Subcutaneous abdominal adipose tissue (tissue), 5 donors: ENCODE results near the gene EPB41L4B.

Experiments used
- H3K27ac ChIP-seq: one replicate; pipeline ENCODE4 v1.7.0; 2013; ENCODE audit warnings: low read depth, mild to moderate bottlenecking, inconsistent platforms, low read length, moderate library complexity
- H3K27me3 ChIP-seq, 5 donors: one replicate each; pipeline ENCODE4 v1.7.0; 2013; ENCODE audit warnings: low read length in 5 of 5, inconsistent platforms in 1 of 5; ENCODE audit not compliant: control insufficient read depth in 5 of 5, insufficient read depth in 4 of 5
- H3K36me3 ChIP-seq, 5 donors: one replicate each; pipeline ENCODE4 v1.7.0; 2013; ENCODE audit warnings: low read length in 5 of 5; ENCODE audit not compliant: control insufficient read depth in 5 of 5, insufficient read depth in 5 of 5
- H3K4me1 ChIP-seq, 5 donors: one replicate each; pipeline ENCODE4 v1.7.0; 2013; ENCODE audit warnings: low read length in 5 of 5, mild to moderate bottlenecking in 3 of 5, moderate library complexity in 1 of 5; ENCODE audit not compliant: control insufficient read depth in 5 of 5, insufficient read depth in 5 of 5
- H3K4me3 ChIP-seq, 5 donors: one replicate each; pipeline ENCODE4 v1.7.0; 2013; ENCODE audit warnings: low read length in 5 of 5, low read depth in 1 of 5
- H3K9ac ChIP-seq, 5 donors: one replicate each; pipeline ENCODE4 v1.7.0; 2013; ENCODE audit warnings: low read length in 5 of 5, mild to moderate bottlenecking in 4 of 5, moderate library complexity in 3 of 5
- H3K9me3 ChIP-seq, 5 donors: one replicate each; pipeline ENCODE4 v1.7.0; 2013; ENCODE audit warnings: low read length in 5 of 5; ENCODE audit not compliant: control insufficient read depth in 5 of 5
- donor health status: healthy.
- donor health status: healthy.
- donor health status: healthy.
- donor health status: healthy.
- donor health status: healthy.

The EPB41L4B gene

GRCh38 chr9:109273869-109274268 is 47.0 kb downstream of the EPB41L4B start:
- H3K4me1 ChIP-seq, result peaks cover 0 to 20% (median 4%) of the 10 kb centered on the region in 5 donors
- no peak overlapping the region for H3K4me3 ChIP-seq
- no peaks in the 10 kb centered on the region for H3K36me3 ChIP-seq
- no peaks in the 10 kb centered on the region for H3K9me3 ChIP-seq
- no peak overlapping the region for H3K9ac ChIP-seq
- H3K27ac ChIP-seq, result no peak overlapping the region
- no peaks in the 10 kb centered on the region for H3K27me3 ChIP-seq

DNA sequence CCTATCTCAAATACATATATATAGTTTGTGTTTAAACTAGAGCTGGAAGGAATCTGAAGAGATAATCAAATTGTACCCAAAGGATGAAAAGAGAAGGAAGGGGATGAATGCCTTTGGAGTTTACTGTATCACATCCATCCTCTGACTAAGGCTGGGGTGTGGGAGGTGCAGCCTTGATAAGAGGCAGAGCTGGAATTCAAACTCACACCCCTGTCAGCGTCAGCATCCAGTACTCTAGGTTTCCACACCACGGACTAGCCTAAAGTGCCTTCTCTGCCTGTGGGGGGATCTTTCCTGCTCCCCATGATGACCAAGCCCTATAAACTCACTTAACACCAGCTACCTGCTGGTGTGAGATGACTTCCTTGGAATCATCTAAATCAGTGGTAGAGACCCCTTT is 48.1 kb downstream of the EPB41L4B start:
- Histone ChIP-seq H3K9me3 (no peaks in the 10 kb centered on the region), H3K4me3 (no peak overlapping the region), H3K27ac (no peak overlapping the region), H3K36me3 (no peaks in the 10 kb centered on the region), H3K9ac (no peak overlapping the region), H3K4me1 (peaks cover 0 to 20% (median 4%) of the 10 kb centered on the region in 5 donors), H3K27me3 (no peaks in the 10 kb centered on the region)

GRCh38 chr9:109272045-109272444 is 48.8 kb downstream of the EPB41L4B start:
- Histone ChIP-seq H3K4me3 (no peak overlapping the region), H3K36me3 (peaks cover 0 to 2% (median 0%) of the 10 kb centered on the region in 5 donors), H3K4me1 (peaks cover 0 to 15% (median 4%) of the 10 kb centered on the region in 5 donors), H3K27ac (no peak overlapping the region), H3K27me3 (no peaks in the 10 kb centered on the region), H3K9me3 (no peaks in the 10 kb centered on the region), H3K9ac (no peak overlapping the region)

- H3K4me1 ChIP-seq, result peaks cover 0 to 15% (median 4%) of the 10 kb centered on the region in 5 donors
- H3K4me3 ChIP-seq, result no peak overlapping the region
- H3K9ac ChIP-seq, result no peak overlapping the region
- H3K27ac ChIP-seq, result no peak overlapping the region
- H3K36me3 ChIP-seq, result peaks cover 0 to 2% (median 0%) of the 10 kb centered on the region in 5 donors
- no peaks in the 10 kb centered on the region for H3K9me3 ChIP-seq
- no peaks in the 10 kb centered on the region for H3K27me3 ChIP-seq
Measured at GRCh38 chr9:109270971-109271925, 49.6 kb downstream of the EPB41L4B start.

DNA sequence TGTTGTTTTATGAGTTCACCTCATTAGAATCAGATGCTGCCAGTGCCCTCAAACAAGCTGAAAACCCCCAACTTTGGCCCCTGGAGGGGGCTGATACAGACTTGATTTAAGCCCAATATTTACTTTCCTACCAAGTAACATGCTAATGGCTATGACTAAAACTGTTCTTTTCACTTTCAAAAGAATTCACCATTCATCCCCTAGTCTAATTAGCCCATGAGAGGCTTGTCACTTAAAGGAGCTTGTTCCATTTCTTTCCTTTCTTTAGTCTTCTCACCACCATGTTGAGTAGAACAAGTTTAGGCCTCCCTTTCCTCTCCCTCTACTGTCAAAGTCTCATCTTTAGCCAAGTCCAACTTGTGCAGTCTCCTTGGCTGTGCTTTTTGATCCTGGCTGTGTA is 50.4 kb downstream of the EPB41L4B start:
- no peak overlapping the region for H3K9ac ChIP-seq
- peaks cover 0 to 18% (median 4%) of the 10 kb centered on the region in 5 donors for H3K4me1 ChIP-seq
- H3K9me3 ChIP-seq, result no peaks in the 10 kb centered on the region
- H3K36me3 ChIP-seq, result peaks cover 0 to 2% (median 0%) of the 10 kb centered on the region in 5 donors
- no peak overlapping the region for H3K27ac ChIP-seq
- no peaks in the 10 kb centered on the region for H3K27me3 ChIP-seq
- no peak overlapping the region for H3K4me3 ChIP-seq

DNA sequence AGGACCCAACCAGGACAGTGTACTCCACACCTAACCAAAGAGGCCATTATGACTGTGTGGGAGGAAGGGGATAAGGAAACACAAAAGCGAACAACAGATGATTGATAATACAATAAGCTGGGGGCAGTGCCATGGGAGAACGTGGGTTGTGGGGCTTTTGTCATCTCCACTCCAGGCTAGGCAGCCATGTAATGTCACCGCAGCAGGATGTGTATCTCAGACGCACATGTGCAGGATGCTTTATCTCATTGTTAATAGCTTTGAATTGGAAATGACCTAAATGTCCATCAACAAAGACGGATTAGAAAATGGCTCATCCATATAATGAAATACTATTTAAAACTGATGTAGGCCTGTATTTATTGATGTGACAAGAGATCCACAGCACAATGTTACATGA is 51.0 kb downstream of the EPB41L4B start:
- peaks cover 0 to 19% (median 10%) of the 10 kb centered on the region in 5 donors for H3K4me1 ChIP-seq
- H3K9me3 ChIP-seq, result no peaks in the 10 kb centered on the region
- H3K9ac ChIP-seq, result no peak overlapping the region
- no peak overlapping the region for H3K27ac ChIP-seq
- no peaks in the 10 kb centered on the region for H3K27me3 ChIP-seq
- H3K36me3 ChIP-seq, result peaks cover 0 to 2% (median 0%) of the 10 kb centered on the region in 5 donors
- H3K4me3 ChIP-seq, result no peak overlapping the region

- no peaks in the 10 kb centered on the region for H3K9me3 ChIP-seq
- H3K4me1 ChIP-seq, result peaks cover 0 to 14% (median 8%) of the 10 kb centered on the region in 5 donors
- H3K27ac ChIP-seq, result no peak overlapping the region
- H3K4me3 ChIP-seq, result no peak overlapping the region
- H3K9ac ChIP-seq, result no peak overlapping the region
- H3K27me3 ChIP-seq, result no peaks in the 10 kb centered on the region
- H3K36me3 ChIP-seq, result peaks cover 0 to 2% (median 0%) of the 10 kb centered on the region in 5 donors
Measured at GRCh38 chr9:109269081-109269480, 51.8 kb downstream of the EPB41L4B start.

- no peak overlapping the region for H3K27ac ChIP-seq
- H3K4me1 ChIP-seq, result peaks cover 0 to 10% (median 6%) of the 10 kb centered on the region in 5 donors
- H3K27me3 ChIP-seq, result no peaks in the 10 kb centered on the region
- H3K4me3 ChIP-seq, result no peak overlapping the region
- H3K36me3 ChIP-seq, result peaks cover 0 to 2% (median 0%) of the 10 kb centered on the region in 5 donors
- H3K9ac ChIP-seq, result no peak overlapping the region
- H3K9me3 ChIP-seq, result no peaks in the 10 kb centered on the region
Measured at GRCh38 chr9:109267555-109267954, 53.3 kb downstream of the EPB41L4B start.

DNA sequence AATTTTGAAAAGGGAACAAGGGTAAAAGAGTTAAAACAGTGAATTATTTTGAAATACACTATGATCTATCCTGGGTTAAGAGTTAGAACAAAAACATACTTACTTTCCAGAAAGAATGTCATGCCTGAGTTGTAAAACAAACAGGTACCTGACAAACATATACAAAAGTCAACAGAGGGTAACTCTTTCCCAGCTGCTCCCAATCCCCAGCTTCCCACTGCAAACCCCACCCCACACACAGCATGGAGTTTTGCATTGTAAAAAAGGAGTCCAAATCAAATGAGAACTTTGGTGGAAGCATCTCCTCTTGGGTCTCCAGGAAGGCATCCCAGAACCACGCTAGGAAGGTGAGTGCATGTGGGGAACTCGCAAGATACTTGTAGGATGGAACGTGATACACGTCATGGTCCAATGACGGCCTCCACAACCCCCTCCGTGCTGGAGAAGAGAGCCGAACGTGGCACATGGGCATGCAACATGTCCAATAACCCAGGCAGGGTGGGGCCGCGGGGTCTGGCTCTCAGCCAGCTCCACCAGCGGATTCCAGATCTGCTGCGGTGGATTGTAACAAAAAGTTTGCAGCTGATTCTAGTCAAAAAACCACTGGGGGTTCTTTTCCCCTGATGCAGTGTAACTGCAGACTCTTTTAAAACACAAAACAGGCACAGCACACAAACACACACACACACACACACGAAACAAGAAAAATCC is 55.8 kb downstream of the EPB41L4B start:
- H3K36me3 ChIP-seq, result peaks cover 0 to 4% (median 0%) of the 10 kb centered on the region in 5 donors
- H3K4me1 ChIP-seq, result peaks cover 0 to 10% (median 6%) of the 10 kb centered on the region in 5 donors
- H3K27me3 ChIP-seq, result no peaks in the 10 kb centered on the region
- no peaks in the 10 kb centered on the region for H3K9me3 ChIP-seq
- H3K27ac ChIP-seq, result no peak overlapping the region
- H3K4me3 ChIP-seq, result no peak overlapping the region
- no peak overlapping the region for H3K9ac ChIP-seq

DNA sequence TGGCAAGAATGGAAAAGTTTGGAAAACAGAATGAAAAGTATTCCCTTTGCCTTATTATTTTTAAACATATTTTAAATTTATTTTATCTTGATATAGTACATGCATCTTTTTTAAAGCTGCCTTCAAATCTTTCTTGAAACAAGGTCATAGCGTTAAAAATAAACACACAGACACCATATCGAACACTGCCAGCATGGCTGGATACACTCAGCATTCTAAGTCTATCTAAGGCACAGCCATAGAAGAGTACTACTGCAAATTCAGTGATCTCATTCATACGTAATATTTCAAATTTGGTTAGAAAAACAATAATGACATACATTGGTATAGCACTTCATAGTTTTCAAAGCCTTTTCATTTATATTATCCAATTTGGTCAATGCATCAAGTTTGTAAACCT is 57.5 kb downstream of the EPB41L4B start:
- no peak overlapping the region for H3K4me3 ChIP-seq
- no peak overlapping the region for H3K9ac ChIP-seq
- H3K27ac ChIP-seq, result no peak overlapping the region
- no peaks in the 10 kb centered on the region for H3K9me3 ChIP-seq
- peaks cover 0 to 10% (median 6%) of the 10 kb centered on the region in 5 donors for H3K4me1 ChIP-seq
- peaks cover 0 to 4% (median 0%) of the 10 kb centered on the region in 5 donors for H3K36me3 ChIP-seq
- H3K27me3 ChIP-seq, result peaks cover 0 to 4% (median 0%) of the 10 kb centered on the region in 5 donors
